Measurements from ENCODE around the gene OR4D11.
"Not testable (repeated sequence)": the region's sequence is repeated elsewhere in the genome, so short reads cannot be mapped to it uniquely, and the experiment has no call there.

Gene OR4D11

DNA sequence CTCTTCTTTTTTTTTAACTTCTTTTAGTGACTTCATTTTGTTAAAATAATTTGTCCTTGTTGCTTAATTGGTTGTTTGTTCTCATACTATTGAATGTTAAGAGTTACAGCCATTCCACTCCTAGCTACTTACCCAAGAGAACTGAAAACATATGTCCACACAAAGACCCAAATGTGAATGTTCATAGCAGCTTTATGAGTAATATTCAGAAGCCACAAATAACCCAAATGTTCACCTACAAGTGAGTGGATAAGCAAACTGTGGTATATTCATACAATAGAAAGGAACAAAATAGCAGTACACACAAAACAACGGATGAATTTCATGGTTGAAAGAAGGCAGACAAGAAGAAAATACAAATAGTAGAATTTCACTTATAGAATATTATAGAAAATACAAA lies 1.4 kb upstream of the OR4D11 start:
- TF ChIP-seq ZNF8 (CRISPR knock-in tag; IDR thresholded peaks at IDR 0.05) (no peak), CSDC2 (CRISPR knock-in tag; IDR thresholded peaks at IDR 0.05) (no peak), ISL1 (CRISPR knock-in tag; IDR thresholded peaks at IDR 0.05) (no peak), ZNF565 (CRISPR knock-in tag; conservative IDR thresholded peaks at IDR 0.05; ENCODE audit: low read depth) (no peak), GLIS3 (CRISPR knock-in tag; IDR thresholded peaks at IDR 0.05) (no peak), SNAI2 (CRISPR knock-in tag; IDR thresholded peaks at IDR 0.05) (no peak), ZC3H10 (CRISPR knock-in tag; IDR thresholded peaks at IDR 0.05) (no peak)
- TF ChIP-seq, protein P1, sequence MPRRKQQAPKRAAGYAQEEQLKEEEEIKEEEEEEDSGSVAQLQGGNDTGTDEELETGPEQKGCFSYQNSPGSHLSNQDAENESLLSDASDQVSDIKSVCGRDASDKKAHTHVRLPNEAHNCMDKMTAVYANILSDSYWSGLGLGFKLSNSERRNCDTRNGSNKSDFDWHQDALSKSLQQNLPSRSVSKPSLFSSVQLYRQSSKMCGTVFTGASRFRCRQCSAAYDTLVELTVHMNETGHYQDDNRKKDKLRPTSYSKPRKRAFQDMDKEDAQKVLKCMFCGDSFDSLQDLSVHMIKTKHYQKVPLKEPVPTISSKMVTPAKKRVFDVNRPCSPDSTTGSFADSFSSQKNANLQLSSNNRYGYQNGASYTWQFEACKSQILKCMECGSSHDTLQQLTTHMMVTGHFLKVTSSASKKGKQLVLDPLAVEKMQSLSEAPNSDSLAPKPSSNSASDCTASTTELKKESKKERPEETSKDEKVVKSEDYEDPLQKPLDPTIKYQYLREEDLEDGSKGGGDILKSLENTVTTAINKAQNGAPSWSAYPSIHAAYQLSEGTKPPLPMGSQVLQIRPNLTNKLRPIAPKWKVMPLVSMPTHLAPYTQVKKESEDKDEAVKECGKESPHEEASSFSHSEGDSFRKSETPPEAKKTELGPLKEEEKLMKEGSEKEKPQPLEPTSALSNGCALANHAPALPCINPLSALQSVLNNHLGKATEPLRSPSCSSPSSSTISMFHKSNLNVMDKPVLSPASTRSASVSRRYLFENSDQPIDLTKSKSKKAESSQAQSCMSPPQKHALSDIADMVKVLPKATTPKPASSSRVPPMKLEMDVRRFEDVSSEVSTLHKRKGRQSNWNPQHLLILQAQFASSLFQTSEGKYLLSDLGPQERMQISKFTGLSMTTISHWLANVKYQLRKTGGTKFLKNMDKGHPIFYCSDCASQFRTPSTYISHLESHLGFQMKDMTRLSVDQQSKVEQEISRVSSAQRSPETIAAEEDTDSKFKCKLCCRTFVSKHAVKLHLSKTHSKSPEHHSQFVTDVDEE (CRISPR knock-in tag; IDR thresholded peaks at IDR 0.05), result no peak
- TF ChIP-seq, protein P2, sequence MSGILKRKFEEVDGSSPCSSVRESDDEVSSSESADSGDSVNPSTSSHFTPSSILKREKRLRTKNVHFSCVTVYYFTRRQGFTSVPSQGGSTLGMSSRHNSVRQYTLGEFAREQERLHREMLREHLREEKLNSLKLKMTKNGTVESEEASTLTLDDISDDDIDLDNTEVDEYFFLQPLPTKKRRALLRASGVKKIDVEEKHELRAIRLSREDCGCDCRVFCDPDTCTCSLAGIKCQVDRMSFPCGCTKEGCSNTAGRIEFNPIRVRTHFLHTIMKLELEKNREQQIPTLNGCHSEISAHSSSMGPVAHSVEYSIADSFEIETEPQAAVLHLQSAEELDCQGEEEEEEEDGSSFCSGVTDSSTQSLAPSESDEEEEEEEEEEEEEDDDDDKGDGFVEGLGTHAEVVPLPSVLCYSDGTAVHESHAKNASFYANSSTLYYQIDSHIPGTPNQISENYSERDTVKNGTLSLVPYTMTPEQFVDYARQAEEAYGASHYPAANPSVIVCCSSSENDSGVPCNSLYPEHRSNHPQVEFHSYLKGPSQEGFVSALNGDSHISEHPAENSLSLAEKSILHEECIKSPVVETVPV (CRISPR knock-in tag; IDR thresholded peaks at IDR 0.05), result no peak
- TF ChIP-seq, protein P3, sequence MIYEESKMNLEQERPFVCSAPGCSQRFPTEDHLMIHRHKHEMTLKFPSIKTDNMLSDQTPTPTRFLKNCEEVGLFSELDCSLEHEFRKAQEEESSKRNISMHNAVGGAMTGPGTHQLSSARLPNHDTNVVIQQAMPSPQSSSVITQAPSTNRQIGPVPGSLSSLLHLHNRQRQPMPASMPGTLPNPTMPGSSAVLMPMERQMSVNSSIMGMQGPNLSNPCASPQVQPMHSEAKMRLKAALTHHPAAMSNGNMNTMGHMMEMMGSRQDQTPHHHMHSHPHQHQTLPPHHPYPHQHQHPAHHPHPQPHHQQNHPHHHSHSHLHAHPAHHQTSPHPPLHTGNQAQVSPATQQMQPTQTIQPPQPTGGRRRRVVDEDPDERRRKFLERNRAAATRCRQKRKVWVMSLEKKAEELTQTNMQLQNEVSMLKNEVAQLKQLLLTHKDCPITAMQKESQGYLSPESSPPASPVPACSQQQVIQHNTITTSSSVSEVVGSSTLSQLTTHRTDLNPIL (CRISPR knock-in tag; IDR thresholded peaks at IDR 0.05; ENCODE audit: low read depth), result no peak
- ATAC-seq, result no peak

DNA sequence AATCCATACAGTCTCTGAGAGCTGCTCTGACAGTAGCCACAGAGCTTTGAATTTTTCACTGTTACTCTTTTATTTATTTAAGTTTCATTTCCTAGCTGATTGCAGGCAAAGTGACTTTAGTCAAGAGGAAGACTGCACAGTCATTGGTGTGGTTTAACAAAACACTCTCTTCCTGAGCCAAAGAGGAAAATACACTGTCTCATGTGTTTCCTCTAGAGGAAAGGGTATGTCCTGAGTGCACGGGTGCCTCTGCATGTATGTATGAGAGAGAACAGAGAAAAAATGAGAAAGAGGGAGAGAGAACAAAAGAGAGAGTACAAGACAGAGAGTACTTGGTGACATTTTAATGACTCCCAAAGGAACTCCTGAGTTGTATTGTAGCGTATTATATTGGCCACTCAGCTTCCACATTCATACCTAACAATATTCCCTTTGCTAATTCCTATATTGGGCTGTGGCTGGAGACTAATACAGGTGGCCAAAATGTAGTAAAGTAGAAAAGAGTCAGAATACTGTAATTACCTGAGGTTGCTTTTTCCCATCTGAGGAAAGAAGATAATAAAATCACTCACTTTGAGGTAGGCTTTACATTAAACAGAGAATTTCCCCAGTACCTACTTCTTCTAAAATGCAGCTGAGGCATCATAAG lies 7.7 kb downstream of the OR4D11 start, which contains the start of gene OR4D9:
OR4D9 (plus strand) TSS at position 599 of the 649 bp plus-strand sequence. CDS start 3,374 bp downstream, outside the sequence.
- ATAC-seq, result no peak
- no peak for TF ChIP-seq ZNF565 (CRISPR knock-in tag; conservative IDR thresholded peaks at IDR 0.05; ENCODE audit: low read depth)
- TF ChIP-seq CSDC2 (CRISPR knock-in tag; IDR thresholded peaks at IDR 0.05), result no peak
- TF ChIP-seq ARNTL (CRISPR knock-in tag; IDR thresholded peaks at IDR 0.05; ENCODE audit: borderline replicate concordance, low read depth), result no peak
- TF ChIP-seq ZC3H10 (CRISPR knock-in tag; IDR thresholded peaks at IDR 0.05), result no peak

DNA sequence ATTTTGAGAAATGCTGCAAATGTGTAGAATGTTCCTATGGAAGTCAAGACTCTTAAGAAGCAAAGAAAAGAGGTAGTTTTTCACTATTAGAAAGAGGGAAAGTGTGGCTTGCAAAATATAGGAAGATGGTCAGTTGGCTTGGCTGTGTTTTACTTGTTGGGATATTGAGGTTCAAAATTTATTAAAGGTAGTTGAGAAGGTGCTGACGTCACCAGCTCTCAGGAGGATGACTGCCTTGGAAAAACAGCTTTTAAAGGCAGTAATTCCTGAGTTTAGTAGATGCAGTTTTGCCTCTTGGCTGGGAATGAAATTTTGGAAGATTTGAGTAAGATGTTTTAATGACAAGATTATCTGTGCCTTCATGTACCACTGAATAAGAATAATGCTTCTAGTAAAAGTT lies 8.3 kb downstream of the OR4D11 start:
- no peak for ATAC-seq
- TF ChIP-seq ZNF565 (CRISPR knock-in tag; conservative IDR thresholded peaks at IDR 0.05; ENCODE audit: low read depth) (no peak), SNAI2 (CRISPR knock-in tag; IDR thresholded peaks at IDR 0.05) (no peak), ZFP30 (CRISPR knock-in tag; IDR thresholded peaks at IDR 0.05) (no peak), ZNF70 (CRISPR knock-in tag; IDR thresholded peaks at IDR 0.05) (no peak), ESRRG (CRISPR knock-in tag; IDR thresholded peaks at IDR 0.05) (no peak), ZC3H10 (CRISPR knock-in tag; IDR thresholded peaks at IDR 0.05) (no peak), GLIS3 (CRISPR knock-in tag; IDR thresholded peaks at IDR 0.05) (no peak), TOX (CRISPR knock-in tag; IDR thresholded peaks at IDR 0.05; ENCODE audit: borderline replicate concordance) (no peak)
- TF ChIP-seq, protein P4, sequence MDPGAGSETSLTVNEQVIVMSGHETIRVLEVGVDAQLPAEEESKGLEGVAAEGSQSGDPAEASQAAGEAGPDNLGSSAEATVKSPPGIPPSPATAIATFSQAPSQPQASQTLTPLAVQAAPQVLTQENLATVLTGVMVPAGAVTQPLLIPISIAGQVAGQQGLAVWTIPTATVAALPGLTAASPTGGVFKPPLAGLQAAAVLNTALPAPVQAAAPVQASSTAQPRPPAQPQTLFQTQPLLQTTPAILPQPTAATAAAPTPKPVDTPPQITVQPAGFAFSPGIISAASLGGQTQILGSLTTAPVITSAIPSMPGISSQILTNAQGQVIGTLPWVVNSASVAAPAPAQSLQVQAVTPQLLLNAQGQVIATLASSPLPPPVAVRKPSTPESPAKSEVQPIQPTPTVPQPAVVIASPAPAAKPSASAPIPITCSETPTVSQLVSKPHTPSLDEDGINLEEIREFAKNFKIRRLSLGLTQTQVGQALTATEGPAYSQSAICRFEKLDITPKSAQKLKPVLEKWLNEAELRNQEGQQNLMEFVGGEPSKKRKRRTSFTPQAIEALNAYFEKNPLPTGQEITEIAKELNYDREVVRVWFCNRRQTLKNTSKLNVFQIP (CRISPR knock-in tag; IDR thresholded peaks at IDR 0.05; ENCODE audit: borderline replicate concordance, low read depth), result no peak
- TF ChIP-seq, protein P3 (CRISPR knock-in tag; IDR thresholded peaks at IDR 0.05; ENCODE audit: low read depth), result no peak
- TF ChIP-seq, protein P5, sequence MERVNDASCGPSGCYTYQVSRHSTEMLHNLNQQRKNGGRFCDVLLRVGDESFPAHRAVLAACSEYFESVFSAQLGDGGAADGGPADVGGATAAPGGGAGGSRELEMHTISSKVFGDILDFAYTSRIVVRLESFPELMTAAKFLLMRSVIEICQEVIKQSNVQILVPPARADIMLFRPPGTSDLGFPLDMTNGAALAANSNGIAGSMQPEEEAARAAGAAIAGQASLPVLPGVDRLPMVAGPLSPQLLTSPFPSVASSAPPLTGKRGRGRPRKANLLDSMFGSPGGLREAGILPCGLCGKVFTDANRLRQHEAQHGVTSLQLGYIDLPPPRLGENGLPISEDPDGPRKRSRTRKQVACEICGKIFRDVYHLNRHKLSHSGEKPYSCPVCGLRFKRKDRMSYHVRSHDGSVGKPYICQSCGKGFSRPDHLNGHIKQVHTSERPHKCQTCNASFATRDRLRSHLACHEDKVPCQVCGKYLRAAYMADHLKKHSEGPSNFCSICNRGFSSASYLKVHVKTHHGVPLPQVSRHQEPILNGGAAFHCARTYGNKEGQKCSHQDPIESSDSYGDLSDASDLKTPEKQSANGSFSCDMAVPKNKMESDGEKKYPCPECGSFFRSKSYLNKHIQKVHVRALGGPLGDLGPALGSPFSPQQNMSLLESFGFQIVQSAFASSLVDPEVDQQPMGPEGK (CRISPR knock-in tag; IDR thresholded peaks at IDR 0.05; ENCODE audit: borderline replicate concordance), result no peak

DNA sequence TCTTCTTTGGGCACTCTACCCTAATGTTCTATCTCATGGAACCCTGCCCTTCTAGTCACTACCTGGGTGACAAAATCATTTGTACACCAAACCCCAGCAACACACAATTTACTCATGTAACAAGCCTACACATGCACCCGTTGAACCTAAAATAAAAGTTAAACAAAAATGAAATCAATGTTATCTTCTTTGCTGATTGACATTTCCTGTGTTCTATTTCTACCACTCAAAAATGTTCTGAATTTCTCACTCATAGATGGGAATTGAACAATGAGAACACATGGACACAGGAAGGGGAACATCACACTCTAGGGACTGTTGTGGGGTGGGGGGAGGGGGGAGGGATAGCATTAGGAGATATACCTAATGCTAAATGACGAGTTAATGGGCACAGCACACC lies 16.8 kb downstream of the OR4D11 start:
- ATAC-seq, result not testable (repeated sequence)
